Endothelial cell of umbilical vein (primary cell): ENCODE measurements around the gene RCOR1. TPM values are rescaled to one million over a fixed set of nuclear protein-coding genes. Genes with fewer than 3 reads are reported as not detected.

Source experiments
- BruUV-seq: library from RNA; stranded (reverse); fragments of 400-500 nt; replicated peaks from 2 replicates; lab custom pipeline; 2021; lab: Mats Ljungman, UMichigan
- CTCF ChIA-PET: fragments of 300-600, 350-600 bp; sonication (Branson Sonifier 250); formaldehyde crosslinking; loops from one replicate; lab custom pipeline; 2021; ENCODE audit warnings: antibody characterized with exemption, inconsistent platforms; lab: Charles Lee
- POLR2A ChIA-PET: fragments of 300-600, 350-600 bp; sonication (Branson Sonifier 250); formaldehyde crosslinking; loops from one replicate; lab custom pipeline; 2021; ENCODE audit warnings: antibody characterized with exemption, inconsistent platforms; lab: Charles Lee
- DNase-seq: peaks from one replicate; pipeline ENCODE4 v3.0.0-alpha.2; 2011; ENCODE audit warnings: low read depth, low spot score
- FAIRE-seq: peaks from 2 replicates; lab custom pipeline; 2011; peaks lifted over from hg19 to GRCh38; lab: Jason Lieb, UNC
- H2AFZ ChIP-seq: 2 replicates; pipeline ENCODE4 v1.6.0; 2012; ENCODE audit warnings: low read depth, low read length, control low read depth, inconsistent platforms
- H3K27ac ChIP-seq: 2 replicates; pipeline ENCODE4 v1.5.1; 2011; ENCODE audit warnings: low read depth, mild to moderate bottlenecking, control low read depth, low read length, moderate library complexity; ENCODE audit not compliant: insufficient read depth
- H3K27me3 ChIP-seq, 2 experiments: 2 replicates each; pipeline versions ENCODE4 v1.6.0 to v1.6.1; 2011; ENCODE audit warnings: low read length in 2 of 2, mixed read lengths in 1 of 2; ENCODE audit not compliant: control insufficient read depth in 2 of 2, insufficient read depth in 2 of 2
- H3K36me3 ChIP-seq, 2 experiments: 2 replicates in 1 of 2; 3 replicates in 1 of 2; pipeline ENCODE4 v1.5.1; 2011; ENCODE audit warnings: low read length in 2 of 2, mild to moderate bottlenecking in 1 of 2, moderate library complexity in 1 of 2; ENCODE audit not compliant: control insufficient read depth in 2 of 2, insufficient read depth in 2 of 2; ENCODE audit errors: extremely low read depth in 1 of 2
- H3K4me1 ChIP-seq: 3 replicates; pipeline ENCODE4 v1.5.1; 2011; ENCODE audit warnings: mild to moderate bottlenecking, low read length; ENCODE audit not compliant: control insufficient read depth, insufficient read depth; ENCODE audit errors: extremely low read depth
- H3K4me2 ChIP-seq: 2 replicates; pipeline ENCODE4 v1.6.1; 2011; ENCODE audit warnings: low read length, control low read depth, mixed read lengths; ENCODE audit not compliant: insufficient read depth
- H3K4me3 ChIP-seq, 3 experiments: fragments of 200-600 bp in 1 of 3; sonication (generic), shearing (Covaris generic) in 1 of 3; replicated peaks in 1 of 3; 2 replicates each; pipeline ENCODE4 v1.5.1; 2011 to 2016; ENCODE audit warnings: control low read depth in 3 of 3, low read length in 3 of 3, mild to moderate bottlenecking in 2 of 3, inconsistent platforms in 1 of 3, low read depth in 1 of 3, moderate library complexity in 1 of 3; ENCODE audit not compliant: insufficient read depth in 1 of 3
- H3K79me2 ChIP-seq: 2 replicates; pipeline ENCODE4 v1.6.0; 2012; ENCODE audit warnings: low read length, inconsistent platforms; ENCODE audit not compliant: control insufficient read depth, insufficient read depth
- H3K9ac ChIP-seq: replicated peaks from 2 replicates; pipeline ENCODE3; 2011; ENCODE audit warnings: low read length, control low read depth; ENCODE audit not compliant: insufficient read depth; ENCODE audit errors: extremely low read depth
- H3K9me1 ChIP-seq: replicated peaks from 3 replicates; pipeline ENCODE4 v1.6.0; 2011; ENCODE audit warnings: mild to moderate bottlenecking, low read length; ENCODE audit not compliant: control insufficient read depth, insufficient read depth; ENCODE audit errors: extremely low read depth
- H3K9me3 ChIP-seq: replicated peaks from 2 replicates; pipeline ENCODE4 v1.5.1; 2012; ENCODE audit warnings: low read length, inconsistent platforms; ENCODE audit not compliant: control insufficient read depth, insufficient read depth
- H4K20me1 ChIP-seq: replicated peaks from 2 replicates; pipeline ENCODE3; 2011; ENCODE audit warnings: mild to moderate bottlenecking, low read length; ENCODE audit not compliant: control insufficient read depth, insufficient read depth; ENCODE audit errors: extremely low read depth
- CTCF ChIP-seq, 2 donors: IDR thresholded peaks; 1 replicate in 1 of 2; 2 replicates in 1 of 2; pipeline ENCODE4 v1.5.1; 2011; ENCODE audit warnings: low read length in 2 of 2, mild to moderate bottlenecking in 2 of 2, moderate library complexity in 2 of 2, control low read depth in 1 of 2, inconsistent platforms in 1 of 2, low read depth in 1 of 2; ENCODE audit not compliant: insufficient read depth in 1 of 2; ENCODE audit errors: extremely low read depth in 1 of 2
- EZH2 ChIP-seq: IDR thresholded peaks from 2 replicates; pipeline ENCODE4 v1.6.1; 2012; ENCODE audit warnings: borderline replicate concordance, low read depth, mild to moderate bottlenecking, moderate library complexity, low read length, inconsistent platforms; ENCODE audit not compliant: severe bottlenecking
- FOS ChIP-seq: IDR thresholded peaks from 2 replicates; pipeline ENCODE4 v1.6.1; 2011; ENCODE audit warnings: mild to moderate bottlenecking, low read length, moderate library complexity, borderline replicate concordance; ENCODE audit not compliant: insufficient read depth
- GATA2 ChIP-seq: IDR thresholded peaks from 2 replicates; pipeline ENCODE4 v1.7.0; 2011; ENCODE audit warnings: low read depth, mild to moderate bottlenecking, moderate library complexity, mixed read lengths, low read length; ENCODE audit not compliant: insufficient read length, insufficient read depth
- JUN ChIP-seq: IDR thresholded peaks from 2 replicates; pipeline ENCODE4 v1.6.1; 2011; ENCODE audit warnings: borderline replicate concordance, low read depth; ENCODE audit not compliant: insufficient read length, insufficient read depth
- MAX ChIP-seq: IDR thresholded peaks from 2 replicates; pipeline ENCODE4 v1.6.1; 2011; ENCODE audit not compliant: insufficient read depth, insufficient read length
- MYC ChIP-seq: IDR thresholded peaks from one replicate; pipeline ENCODE4 v1.6.1; 2011; ENCODE audit warnings: mild to moderate bottlenecking, low read depth, low read length
- POLR2A ChIP-seq: IDR thresholded peaks from 2 replicates; pipeline ENCODE4 v1.6.1; 2012; ENCODE audit warnings: low read depth, mild to moderate bottlenecking, control low read depth, low read length
- dilution Hi-C: fragments of 300-500 bp; cut with MboI; formaldehyde crosslinking; loops from one replicate; pipeline ENCODE4 v1.15.0; 2019; ENCODE audit warnings: low sequenced_read_pairs; ENCODE audit not compliant: extremely low pct_ligation_motif_present
- intact Hi-C: fragments of 100-400 bp; cut with micrococcal nuclease; formaldehyde crosslinking; loops from one replicate; pipeline ENCODE4 v1.10.0; 2022
- polyA plus RNA-seq, 4 experiments: library from polyadenylated mRNA; depleted of rRNA in 3 of 4; stranded (reverse) in 3 of 4; unstranded in 1 of 4; fragments of >200 nt; gene quantifications; 2 replicates each; pipeline versions ENCODE4 v1.2.1 to v1.2.3, GENCODE V29; 2011 to 2012; ENCODE audit warnings: missing spikeins in 1 of 4
- total RNA-seq: library from RNA; stranded (reverse); gene quantifications from 2 replicates; pipeline ENCODE4 v1.2.3, GENCODE V29; 2021

Gene RCOR1
- total and polyA plus RNA-seq, 2 donors (not counting 3 experiments of a cell fraction or from before 2014, with no cell fraction given): 15.6 to 32.2 TPM

- no peak overlapping the region for H2AFZ ChIP-seq
- H3K79me2 ChIP-seq: peaks cover 46% of the 10 kb centered on the region
- H3K9me1 ChIP-seq: no peaks in the 10 kb centered on the region
- DNase-seq (no peak), FAIRE-seq (no peak)
- H3K36me3 ChIP-seq: no peaks in the 10 kb centered on the region
- no peaks in the 10 kb centered on the region for H4K20me1 ChIP-seq
- POLR2A ChIA-PET: no interaction called here
- no peaks in the 10 kb centered on the region for H3K9me3 ChIP-seq
- dilution Hi-C loops (no loop called here), intact Hi-C loops (no loop called here)
- no peak overlapping the region for H3K4me2 ChIP-seq
- H3K4me3 ChIP-seq: no peak overlapping the region
- TF ChIP-seq POLR2A: no peak
- no peak for TF ChIP-seq EZH2
- no peak overlapping the region for H3K27ac ChIP-seq
- BruUV-seq: no TSS peak
- no peak overlapping the region for H3K9ac ChIP-seq
- H3K4me1 ChIP-seq: no peaks in the 10 kb centered on the region
- CTCF ChIA-PET: interaction anchor here (1.6 kb wide), 1 partner anchor 13 kb away, joined by 3 read pairs; no protein-coding TSS in a partner anchor
- no peaks in the 10 kb centered on the region for H3K27me3 ChIP-seq
Observed at GRCh38 chr14:102668291-102668873, 75.9 kb downstream of the RCOR1 start.

GRCh38 chr14:102671410-102671809 lies 79.0 kb downstream of the RCOR1 start:
- Histone ChIP-seq H3K9ac (no peak overlapping the region), H3K27ac (no peak overlapping the region), H3K36me3 (no peaks in the 10 kb centered on the region), H4K20me1 (no peaks in the 10 kb centered on the region), H3K9me3 (no peaks in the 10 kb centered on the region), H2AFZ (no peak overlapping the region), H3K4me3 (no peak overlapping the region), H3K27me3 (no peaks in the 10 kb centered on the region), H3K4me2 (no peak overlapping the region), H3K9me1 (no peaks in the 10 kb centered on the region), H3K79me2 (peaks cover 34% of the 10 kb centered on the region), H3K4me1 (no peaks in the 10 kb centered on the region)
- no peak for TF ChIP-seq CTCF (IDR thresholded peaks at IDR 0.05; ENCODE audit: extremely low read depth in 1 of 2, insufficient read depth in 1 of 2, low read depth in 1 of 2, low read length in 2 of 2)
- TF ChIP-seq FOS: no peak
- no peak for TF ChIP-seq MYC
- TF ChIP-seq EZH2: no peak
- no peak for TF ChIP-seq JUN
- TF ChIP-seq GATA2: no peak
- TF ChIP-seq MAX: no peak
- TF ChIP-seq POLR2A: no peak
- CTCF ChIA-PET: no interaction called here
- no peak for FAIRE-seq
- no peak for DNase-seq
- intact Hi-C loops: no loop called here
- BruUV-seq: no TSS peak
- POLR2A ChIA-PET: no interaction called here
- dilution Hi-C loops: no loop called here
